ENCODE data around the gene KRTAP1-1. TPM values are rescaled to one million over a fixed set of nuclear protein-coding genes. Genes with fewer than 3 reads are reported as not detected.

The KRTAP1-1 gene
- total and polyA plus RNA-seq, 2 of the 4 experiments (the other 2 are of a cell fraction): 0.90 to 1.2 TPM

- H2AK5ac ChIP-seq (ENCODE audit: low read depth, low read length): no peak overlapping the region
- no peak overlapping the region for H3K9ac ChIP-seq (ENCODE audit: low read depth, low read length)
- no peaks in the 10 kb centered on the region for H3K79me1 ChIP-seq (ENCODE audit: low read depth in 1 of 2, low read length in 2 of 2)
- H3K56ac ChIP-seq (ENCODE audit: extremely low read depth, insufficient read depth, low read length): no peak overlapping the region
- dilution Hi-C loops (cut with HindIII; ENCODE audit: low sequenced_read_pairs, unreplicated experiment) (no loop called here), intact Hi-C loops (cut with micrococcal nuclease) (no loop called here), in situ Hi-C loops (cut with MboI; ENCODE audit: low sequenced_read_pairs) (no loop called here)
- no peak for TF ChIP-seq CEBPB (IDR thresholded peaks at IDR 0.05; ENCODE audit: low read depth, low read length)
- no peak for TF ChIP-seq MXI1 (IDR thresholded peaks at IDR 0.05; ENCODE audit: borderline replicate concordance, low read depth, low read length)
- no peak for TF ChIP-seq RFX5 (IDR thresholded peaks at IDR 0.05; ENCODE audit: low read depth, low read length)
- no peak for TF ChIP-seq BHLHE40 (IDR thresholded peaks at IDR 0.05; ENCODE audit: low read depth, low read length)
- TF ChIP-seq CHD1 (IDR thresholded peaks at IDR 0.05; ENCODE audit: low read depth, low read length): no peak
- no peak for TF ChIP-seq FOS (IDR thresholded peaks at IDR 0.05; ENCODE audit: low read depth, low read length)
- no peak for TF ChIP-seq USF2 (IDR thresholded peaks at IDR 0.05; ENCODE audit: low read depth, low read length)
- TF ChIP-seq MAZ (IDR thresholded peaks at IDR 0.05; ENCODE audit: borderline replicate concordance, low read depth, low read length): no peak
- no peak for TF ChIP-seq NFE2L2 (IDR thresholded peaks at IDR 0.05; ENCODE audit: low read depth, low read length)
- TF ChIP-seq MAFK (IDR thresholded peaks at IDR 0.05; ENCODE audit: low read depth, low read length): no peak
- no peak for TF ChIP-seq RCOR1 (IDR thresholded peaks at IDR 0.05; ENCODE audit: insufficient replicate concordance, low read length)
- no peak for TF ChIP-seq POLR2A (IDR thresholded peaks at IDR 0.05; ENCODE audit: low read depth, low read length)
- TF ChIP-seq RAD21 (IDR thresholded peaks at IDR 0.05; ENCODE audit: low read length): no peak
- peak overlapping the region in 1 of 2 experiments; percentile 34; a peak in 1 of 4 replicates for H4K8ac ChIP-seq (ENCODE audit: low read depth in 2 of 2, low read length in 2 of 2)
- no peak overlapping the region for H2BK5ac ChIP-seq (ENCODE audit: low read depth, low read length, poor library complexity, severe bottlenecking)
- ATAC-seq (ENCODE audit: low read depth): no peak
- no peak overlapping the region for H3K27ac ChIP-seq (ENCODE audit: insufficient read depth, low read length)
- no peaks in the 10 kb centered on the region; the same call in 1 of the 2 replicates for H3K27me3 ChIP-seq (ENCODE audit: control insufficient read depth, insufficient read depth, low read length)
- H3K23ac ChIP-seq (ENCODE audit: low read depth, low read length): no peak overlapping the region
- no peak overlapping the region for H3K4me2 ChIP-seq (ENCODE audit: low read depth, low read length)
- H2BK20ac ChIP-seq (ENCODE audit: low read depth, low read length): peak overlapping the region; percentile 40; the same call in 1 of the 2 replicates
- H3K4me1 ChIP-seq (ENCODE audit: control insufficient read depth, insufficient read depth, low read length): peaks cover 1% of the 10 kb centered on the region; the same call in 1 of the 2 replicates
- peak overlapping the region; percentile 40; the same call in 1 of the 3 replicates for H2BK15ac ChIP-seq (ENCODE audit: low read depth, low read length)
- H2AK9ac ChIP-seq (replicated peaks; ENCODE audit: low read depth, low read length, poor library complexity): no peak overlapping the region
- no peak for DNase-seq
- H4K20me1 ChIP-seq (ENCODE audit: insufficient read depth, low read length): no peaks in the 10 kb centered on the region
- no TSS peak for BruUV-seq (replicated peaks)
- H2AFZ ChIP-seq (replicated peaks; ENCODE audit: low read length, poor library complexity): no peak overlapping the region
- H3K14ac ChIP-seq (replicated peaks; ENCODE audit: low read depth, low read length): no peak overlapping the region
- no peak overlapping the region for H2BK120ac ChIP-seq (ENCODE audit: low read depth, low read length)
- H4K5ac ChIP-seq (ENCODE audit: low read depth, low read length): no peak overlapping the region
- H3K4me3 ChIP-seq (ENCODE audit: insufficient read depth, low read depth, low read length): no peak overlapping the region
- no peaks in the 10 kb centered on the region; the same call in 1 of the 2 replicates for H3K9me1 ChIP-seq (ENCODE audit: insufficient read depth, low read length)
- no peak overlapping the region for H3K18ac ChIP-seq (ENCODE audit: low read depth, low read length)
- no peak overlapping the region for H3K4ac ChIP-seq (ENCODE audit: low read depth, low read length)
- ChIA-PET POLR2A (ENCODE audit: unreplicated experiment) (no interaction called here), CTCF (no interaction called here)
- no peaks in the 10 kb centered on the region for H3K36me3 ChIP-seq (ENCODE audit: control insufficient read depth, insufficient read depth, low read length)
- H3K9me3 ChIP-seq (ENCODE audit: control insufficient read depth, insufficient read depth, low read length): no peaks in the 10 kb centered on the region
- H4K91ac ChIP-seq (ENCODE audit: insufficient read depth, low read depth, low read length): no peak overlapping the region
- 79% methylated on average over 3 of the region's 6 CpGs; no CpG with 5 or more reads in 1 of the 2 experiments for WGBS, 2 experiments (ENCODE audit: extremely low coverage in 2 of 2, insufficient read length in 1 of 2)
Measured at GRCh38 chr17:41012326-41013120, 28.7 kb downstream of the KRTAP1-1 start.
